ENCODE data around the gene FN3KRP.
"Not testable (repeated sequence)": the region's sequence is repeated elsewhere in the genome, so short reads cannot be mapped to it uniquely, and the experiment has no call there.

The FN3KRP gene

DNA sequence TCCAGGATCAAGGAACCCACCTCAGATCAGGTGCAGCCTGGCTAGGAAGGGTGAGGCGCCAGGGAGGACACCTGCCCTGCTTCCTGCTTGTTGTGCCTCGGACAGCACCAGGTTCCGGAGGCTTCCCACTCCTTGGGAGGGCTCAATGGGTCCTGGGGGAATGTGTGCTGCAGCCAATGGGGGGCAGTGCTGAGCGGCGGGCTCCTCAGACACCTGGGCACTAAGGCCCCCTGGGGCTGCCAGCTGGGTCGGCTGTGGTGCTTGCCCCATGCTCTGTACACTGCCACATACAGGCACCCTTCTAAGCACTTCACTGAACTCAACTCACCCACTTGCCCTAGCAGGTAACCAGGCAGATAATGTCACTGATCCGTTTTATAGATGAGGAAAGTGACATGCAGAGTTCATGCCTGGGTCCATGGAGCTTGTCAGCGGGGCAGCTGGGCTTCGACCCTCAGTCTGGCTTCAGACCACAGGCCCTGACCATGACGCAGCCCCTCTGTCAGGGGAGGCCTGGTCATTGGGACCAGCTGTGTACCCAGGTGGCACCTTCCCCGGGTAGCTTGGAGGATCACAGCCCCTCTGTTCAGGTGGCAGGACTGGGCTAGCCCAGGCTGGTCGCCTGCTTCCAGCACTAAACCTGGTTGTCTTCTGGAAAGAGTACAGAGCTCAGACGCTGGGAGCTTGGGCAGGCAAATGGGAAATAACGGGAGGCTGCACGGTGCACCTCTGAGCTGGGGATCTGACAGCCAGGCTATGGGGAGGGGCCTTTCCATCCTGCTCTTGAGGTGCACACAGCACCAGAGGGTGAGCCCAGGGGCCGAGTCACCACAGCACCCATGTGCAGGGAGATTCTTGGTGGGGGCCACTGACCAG is 27.1 kb downstream of the FN3KRP start:
- TF ChIP-seq CTCF (IDR thresholded peaks at IDR 0.05; ENCODE audit: extremely low read depth, insufficient read depth, missing control alignments): no peak
- in situ Hi-C loops (cut with MboI; ENCODE audit: low pct_unique_long_range_greater_than_20kb, low sequenced_read_pairs, unreplicated experiment): no loop called here
- DNase-seq (ENCODE audit: low spot score): no peak

GRCh38 chr17:82744736-82745135 is 28.2 kb downstream of the FN3KRP start:
- DNase-seq (ENCODE audit: low spot score); in situ Hi-C loops (cut with MboI; ENCODE audit: low pct_unique_long_range_greater_than_20kb, low sequenced_read_pairs, unreplicated experiment): not testable (repeated sequence)

GRCh38 chr17:82745524-82745923 is 29.0 kb downstream of the FN3KRP start:
- TF ChIP-seq CTCF (IDR thresholded peaks at IDR 0.05; ENCODE audit: extremely low read depth, insufficient read depth, missing control alignments): no peak

DNA sequence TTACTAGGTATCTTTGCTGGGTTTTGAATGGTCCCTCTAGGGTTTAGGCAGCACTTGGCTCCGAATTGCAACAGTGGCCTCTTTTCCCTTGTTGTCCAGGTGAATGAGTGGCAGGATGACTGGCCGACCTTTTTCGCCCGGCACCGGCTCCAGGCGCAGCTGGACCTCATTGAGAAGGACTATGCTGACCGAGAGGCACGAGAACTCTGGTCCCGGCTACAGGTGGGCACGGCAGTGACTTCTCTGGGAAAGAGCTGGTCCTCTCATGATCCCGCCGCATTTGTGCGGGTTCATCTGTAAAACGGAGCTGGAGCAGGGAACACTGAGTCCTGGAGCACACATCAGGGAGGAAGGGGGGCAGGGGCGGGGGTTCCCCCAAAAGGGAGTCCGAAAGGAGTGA is 32.2 kb downstream of the FN3KRP start:
- TF ChIP-seq CTCF (IDR thresholded peaks at IDR 0.05; ENCODE audit: extremely low read depth, insufficient read depth, missing control alignments): no peak
- DNase-seq (ENCODE audit: low spot score): no peak
- in situ Hi-C loops (cut with MboI; ENCODE audit: low pct_unique_long_range_greater_than_20kb, low sequenced_read_pairs, unreplicated experiment): no loop called here

More at GRCh38 chr17:82745524-82745923, 29.0 kb downstream of the FN3KRP start:
- in situ Hi-C loops (cut with MboI; ENCODE audit: low pct_unique_long_range_greater_than_20kb, low sequenced_read_pairs, unreplicated experiment): no loop called here
- DNase-seq (ENCODE audit: low spot score): no peak

DNA sequence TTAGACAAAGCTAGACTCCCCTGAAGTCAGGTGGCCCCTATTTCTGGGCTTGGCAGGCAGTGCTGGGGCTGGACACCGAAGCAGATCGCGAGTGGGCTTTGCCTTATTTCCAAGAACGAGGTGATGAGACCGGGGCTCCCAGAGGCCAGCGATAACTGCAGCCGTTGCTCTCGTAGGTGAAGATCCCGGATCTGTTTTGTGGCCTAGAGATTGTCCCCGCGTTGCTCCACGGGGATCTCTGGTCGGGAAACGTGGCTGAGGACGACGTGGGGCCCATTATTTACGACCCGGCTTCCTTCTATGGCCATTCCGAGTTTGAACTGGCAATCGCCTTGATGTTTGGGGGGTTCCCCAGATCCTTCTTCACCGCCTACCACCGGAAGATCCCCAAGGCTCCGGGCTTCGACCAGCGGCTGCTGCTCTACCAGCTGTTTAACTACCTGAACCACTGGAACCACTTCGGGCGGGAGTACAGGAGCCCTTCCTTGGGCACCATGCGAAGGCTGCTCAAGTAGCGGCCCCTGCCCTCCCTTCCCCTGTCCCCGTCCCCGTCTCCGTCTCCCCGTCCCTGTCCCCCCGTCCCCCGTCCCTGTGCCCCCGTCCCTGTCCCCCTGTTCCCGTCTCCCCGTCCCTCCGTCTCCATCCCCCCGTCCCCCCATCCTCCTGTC is 33.9 kb downstream of the FN3KRP start:
- no peak for TF ChIP-seq CTCF (IDR thresholded peaks at IDR 0.05; ENCODE audit: extremely low read depth, insufficient read depth, missing control alignments)
- DNase-seq (ENCODE audit: low spot score): no peak

DNA sequence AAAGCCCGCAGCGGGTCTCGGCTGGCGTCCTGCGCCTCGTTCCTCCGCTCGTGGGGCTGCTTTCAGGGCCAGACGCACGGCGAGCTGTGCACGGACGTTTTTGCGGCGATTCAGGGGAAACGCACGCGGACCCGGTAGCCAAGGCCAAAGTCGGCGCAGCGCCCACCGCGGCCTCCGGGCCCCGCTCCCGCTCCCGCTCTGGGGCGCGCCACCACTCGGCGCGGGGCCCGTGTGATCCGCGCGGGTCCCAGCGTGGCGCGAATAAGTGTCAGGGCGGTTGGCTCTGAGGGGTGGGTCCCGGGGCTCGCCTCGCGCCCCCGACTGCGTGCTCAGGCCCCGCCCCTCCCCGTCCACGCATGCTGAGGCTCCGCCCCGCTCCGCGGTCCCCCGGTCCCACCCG is 34.7 kb downstream of the FN3KRP start:
- no peak for DNase-seq (ENCODE audit: low spot score)
- in situ Hi-C loops (cut with MboI; ENCODE audit: low pct_unique_long_range_greater_than_20kb, low sequenced_read_pairs, unreplicated experiment): no loop called here
- TF ChIP-seq CTCF (IDR thresholded peaks at IDR 0.05; ENCODE audit: extremely low read depth, insufficient read depth, missing control alignments): no peak

More for the DNA sequence above, 33.9 kb downstream of the FN3KRP start:
- in situ Hi-C loops (cut with MboI; ENCODE audit: low pct_unique_long_range_greater_than_20kb, low sequenced_read_pairs, unreplicated experiment): no loop called here
